A549 (cell line): ENCODE data around the gene KRT8.

Source experiments
- CHD4 ChIP-seq: fragments of 200-600 bp; sonication (generic); IDR thresholded peaks from 2 replicates; pipeline ENCODE4 v1.6.1; 2016; ENCODE audit warnings: antibody characterized with exemption, mild to moderate bottlenecking, borderline replicate concordance
- ESRRA ChIP-seq: fragments of 150-350 bp; IDR thresholded peaks from 2 replicates; pipeline ENCODE4 v1.6.1; 2014; ENCODE audit warnings: mild to moderate bottlenecking, low read length, borderline replicate concordance
- MAZ ChIP-seq: fragments of 150-350 bp; IDR thresholded peaks from 2 replicates; pipeline ENCODE4 v1.6.1; 2014; ENCODE audit warnings: antibody characterized with exemption, low read depth, low read length, borderline replicate concordance
- RFX5 ChIP-seq: fragments of 450-650 bp; IDR thresholded peaks from 2 replicates; pipeline ENCODE4 v1.7.1; 2014; ENCODE audit warnings: antibody characterized with exemption, mild to moderate bottlenecking, moderate library complexity
- TF ChIP-seq, protein P1 (sequence below): IDR thresholded peaks from 2 replicates; pipeline ENCODE4 v1.6.1; 2012
- TF ChIP-seq, protein P2 (sequence below): fragments of >200 bp; sonication (Bioruptor Twin); formaldehyde crosslinking; IDR thresholded peaks from 3 replicates; pipeline ENCODE4 v1.5.1; 2016
- TF ChIP-seq, protein P3 (sequence below): fragments of 200-600 bp; sonication (generic); IDR thresholded peaks from 2 replicates; pipeline ENCODE4 v1.6.1; 2016; ENCODE audit warnings: antibody characterized with exemption, mild to moderate bottlenecking, moderate library complexity

DNA sequence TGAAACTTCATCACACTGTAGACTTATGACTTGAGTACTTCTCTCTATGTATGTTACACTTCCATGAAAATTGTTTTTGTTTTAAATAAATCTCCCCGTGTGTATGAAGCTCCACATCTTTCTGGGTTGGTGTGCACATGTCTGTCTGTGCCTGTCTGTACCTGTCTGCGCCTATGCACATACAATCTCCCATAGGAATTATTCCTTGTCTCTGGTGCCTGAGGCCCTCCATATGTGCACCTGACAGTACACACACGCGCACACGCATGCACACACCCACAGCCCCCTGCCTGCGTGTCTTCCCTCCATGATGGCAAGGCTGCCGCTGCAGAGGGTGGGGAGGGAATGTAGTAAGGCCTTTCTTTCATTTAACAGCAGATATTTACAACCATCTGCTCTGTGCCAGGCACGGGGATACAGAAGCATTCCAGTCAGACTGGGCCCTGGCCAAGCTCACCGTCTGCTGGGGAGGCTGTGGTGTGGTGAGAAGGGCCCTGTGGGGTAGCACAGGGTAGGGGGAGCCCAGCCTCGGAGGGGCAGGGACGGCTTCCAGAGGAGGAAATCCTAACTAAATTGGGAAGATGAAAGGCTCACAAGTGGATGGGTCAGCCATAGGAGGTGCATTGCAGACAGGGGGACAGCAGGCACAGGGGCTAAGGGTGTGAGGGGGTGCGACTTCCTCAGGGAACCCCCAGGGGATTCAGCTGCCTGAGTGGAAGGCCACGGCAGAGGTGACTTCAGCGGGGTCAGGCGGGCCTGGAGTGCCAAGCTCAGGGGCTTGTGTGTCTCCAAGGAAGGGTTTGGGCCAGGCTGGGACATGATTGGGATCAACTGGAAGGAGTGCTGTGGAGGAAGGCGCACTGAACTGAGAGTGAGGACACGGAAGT is 26.1 kb downstream of the KRT8 start:
- TF ChIP-seq, protein P1, sequence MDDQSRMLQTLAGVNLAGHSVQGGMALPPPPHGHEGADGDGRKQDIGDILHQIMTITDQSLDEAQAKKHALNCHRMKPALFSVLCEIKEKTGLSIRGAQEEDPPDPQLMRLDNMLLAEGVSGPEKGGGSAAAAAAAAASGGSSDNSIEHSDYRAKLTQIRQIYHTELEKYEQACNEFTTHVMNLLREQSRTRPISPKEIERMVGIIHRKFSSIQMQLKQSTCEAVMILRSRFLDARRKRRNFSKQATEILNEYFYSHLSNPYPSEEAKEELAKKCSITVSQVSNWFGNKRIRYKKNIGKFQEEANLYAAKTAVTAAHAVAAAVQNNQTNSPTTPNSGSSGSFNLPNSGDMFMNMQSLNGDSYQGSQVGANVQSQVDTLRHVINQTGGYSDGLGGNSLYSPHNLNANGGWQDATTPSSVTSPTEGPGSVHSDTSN = no peak
- TF ChIP-seq ESRRA (no peak), RFX5 (no peak), MAZ (no peak), CHD4 (no peak)
- TF ChIP-seq, protein P2, sequence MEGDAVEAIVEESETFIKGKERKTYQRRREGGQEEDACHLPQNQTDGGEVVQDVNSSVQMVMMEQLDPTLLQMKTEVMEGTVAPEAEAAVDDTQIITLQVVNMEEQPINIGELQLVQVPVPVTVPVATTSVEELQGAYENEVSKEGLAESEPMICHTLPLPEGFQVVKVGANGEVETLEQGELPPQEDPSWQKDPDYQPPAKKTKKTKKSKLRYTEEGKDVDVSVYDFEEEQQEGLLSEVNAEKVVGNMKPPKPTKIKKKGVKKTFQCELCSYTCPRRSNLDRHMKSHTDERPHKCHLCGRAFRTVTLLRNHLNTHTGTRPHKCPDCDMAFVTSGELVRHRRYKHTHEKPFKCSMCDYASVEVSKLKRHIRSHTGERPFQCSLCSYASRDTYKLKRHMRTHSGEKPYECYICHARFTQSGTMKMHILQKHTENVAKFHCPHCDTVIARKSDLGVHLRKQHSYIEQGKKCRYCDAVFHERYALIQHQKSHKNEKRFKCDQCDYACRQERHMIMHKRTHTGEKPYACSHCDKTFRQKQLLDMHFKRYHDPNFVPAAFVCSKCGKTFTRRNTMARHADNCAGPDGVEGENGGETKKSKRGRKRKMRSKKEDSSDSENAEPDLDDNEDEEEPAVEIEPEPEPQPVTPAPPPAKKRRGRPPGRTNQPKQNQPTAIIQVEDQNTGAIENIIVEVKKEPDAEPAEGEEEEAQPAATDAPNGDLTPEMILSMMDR = no peak
- TF ChIP-seq, protein P3, sequence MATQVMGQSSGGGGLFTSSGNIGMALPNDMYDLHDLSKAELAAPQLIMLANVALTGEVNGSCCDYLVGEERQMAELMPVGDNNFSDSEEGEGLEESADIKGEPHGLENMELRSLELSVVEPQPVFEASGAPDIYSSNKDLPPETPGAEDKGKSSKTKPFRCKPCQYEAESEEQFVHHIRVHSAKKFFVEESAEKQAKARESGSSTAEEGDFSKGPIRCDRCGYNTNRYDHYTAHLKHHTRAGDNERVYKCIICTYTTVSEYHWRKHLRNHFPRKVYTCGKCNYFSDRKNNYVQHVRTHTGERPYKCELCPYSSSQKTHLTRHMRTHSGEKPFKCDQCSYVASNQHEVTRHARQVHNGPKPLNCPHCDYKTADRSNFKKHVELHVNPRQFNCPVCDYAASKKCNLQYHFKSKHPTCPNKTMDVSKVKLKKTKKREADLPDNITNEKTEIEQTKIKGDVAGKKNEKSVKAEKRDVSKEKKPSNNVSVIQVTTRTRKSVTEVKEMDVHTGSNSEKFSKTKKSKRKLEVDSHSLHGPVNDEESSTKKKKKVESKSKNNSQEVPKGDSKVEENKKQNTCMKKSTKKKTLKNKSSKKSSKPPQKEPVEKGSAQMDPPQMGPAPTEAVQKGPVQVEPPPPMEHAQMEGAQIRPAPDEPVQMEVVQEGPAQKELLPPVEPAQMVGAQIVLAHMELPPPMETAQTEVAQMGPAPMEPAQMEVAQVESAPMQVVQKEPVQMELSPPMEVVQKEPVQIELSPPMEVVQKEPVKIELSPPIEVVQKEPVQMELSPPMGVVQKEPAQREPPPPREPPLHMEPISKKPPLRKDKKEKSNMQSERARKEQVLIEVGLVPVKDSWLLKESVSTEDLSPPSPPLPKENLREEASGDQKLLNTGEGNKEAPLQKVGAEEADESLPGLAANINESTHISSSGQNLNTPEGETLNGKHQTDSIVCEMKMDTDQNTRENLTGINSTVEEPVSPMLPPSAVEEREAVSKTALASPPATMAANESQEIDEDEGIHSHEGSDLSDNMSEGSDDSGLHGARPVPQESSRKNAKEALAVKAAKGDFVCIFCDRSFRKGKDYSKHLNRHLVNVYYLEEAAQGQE = no peak
